Measurements from ENCODE around the gene PPARG.

- TF ChIP-seq, protein P1, sequence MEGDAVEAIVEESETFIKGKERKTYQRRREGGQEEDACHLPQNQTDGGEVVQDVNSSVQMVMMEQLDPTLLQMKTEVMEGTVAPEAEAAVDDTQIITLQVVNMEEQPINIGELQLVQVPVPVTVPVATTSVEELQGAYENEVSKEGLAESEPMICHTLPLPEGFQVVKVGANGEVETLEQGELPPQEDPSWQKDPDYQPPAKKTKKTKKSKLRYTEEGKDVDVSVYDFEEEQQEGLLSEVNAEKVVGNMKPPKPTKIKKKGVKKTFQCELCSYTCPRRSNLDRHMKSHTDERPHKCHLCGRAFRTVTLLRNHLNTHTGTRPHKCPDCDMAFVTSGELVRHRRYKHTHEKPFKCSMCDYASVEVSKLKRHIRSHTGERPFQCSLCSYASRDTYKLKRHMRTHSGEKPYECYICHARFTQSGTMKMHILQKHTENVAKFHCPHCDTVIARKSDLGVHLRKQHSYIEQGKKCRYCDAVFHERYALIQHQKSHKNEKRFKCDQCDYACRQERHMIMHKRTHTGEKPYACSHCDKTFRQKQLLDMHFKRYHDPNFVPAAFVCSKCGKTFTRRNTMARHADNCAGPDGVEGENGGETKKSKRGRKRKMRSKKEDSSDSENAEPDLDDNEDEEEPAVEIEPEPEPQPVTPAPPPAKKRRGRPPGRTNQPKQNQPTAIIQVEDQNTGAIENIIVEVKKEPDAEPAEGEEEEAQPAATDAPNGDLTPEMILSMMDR (IDR thresholded peaks at IDR 0.05) = no peak
- TF ChIP-seq POLR2AphosphoS5 (IDR thresholded peaks at IDR 0.05) = no peak
Observed at GRCh38 chr3:12416731-12417130, 127.9 kb downstream of the PPARG start.

All from upper lobe of left lung (tissue), 4 donors.